ENCODE results near the gene MTX3. TPM values are rescaled to one million over a fixed set of nuclear protein-coding genes. Genes with fewer than 3 reads are reported as not detected.

The MTX3 gene
- total RNA-seq, 3 donors from 2014 or later (not counting 1 experiment from before 2014, with no cell fraction given), result 10.6 to 13.6 (median 10.9) TPM

DNA sequence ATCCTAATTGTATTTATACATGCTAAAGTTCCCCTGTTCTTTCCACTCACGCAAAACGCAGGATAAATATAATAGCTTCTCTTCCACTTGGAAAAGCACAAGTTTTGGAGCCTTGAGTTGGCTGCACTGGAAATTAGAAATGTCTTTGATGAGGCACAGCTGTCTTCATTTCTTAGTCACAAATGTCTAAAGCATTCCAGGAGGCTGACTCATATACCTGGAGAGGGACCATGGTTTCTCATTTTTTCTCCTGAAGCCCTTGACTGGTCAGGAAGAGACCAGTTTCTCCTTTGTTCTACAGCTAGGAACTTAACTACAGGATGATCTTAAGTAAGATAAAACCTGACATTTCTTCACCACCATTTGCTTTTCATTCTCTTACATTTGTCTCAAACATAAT lies 16.2 kb downstream of the MTX3 start:
- DNase-seq (no peak), ATAC-seq (no peak)
- Mint-ChIP-seq H3K9me3 (no peaks in the 10 kb centered on the region), H3K27ac (no peak overlapping the region), H3K4me3 (no peak overlapping the region), H3K36me3 (peaks cover 22% of the 10 kb centered on the region), H3K4me1 (no peaks in the 10 kb centered on the region), H3K27me3 (ENCODE audit: low read depth in 2 of 2) (peaks cover 0 to 9% of the 10 kb centered on the region in 2 donors)
- no peak overlapping the region for H3K27ac ChIP-seq (ENCODE audit: low read length)
- WGBS (ENCODE audit: insufficient coverage), result 96% methylated on average over 2 of the region's 2 CpGs
- H3K4me3 ChIP-seq (ENCODE audit: low read length), result no peak overlapping the region
- no peaks in the 10 kb centered on the region for H3K4me1 ChIP-seq (ENCODE audit: control insufficient read depth, insufficient read depth, low read length)
- no peaks in the 10 kb centered on the region for H3K9me3 ChIP-seq (ENCODE audit: control insufficient read depth, insufficient read depth, low read length)
- H3K36me3 ChIP-seq (ENCODE audit: control insufficient read depth, insufficient read depth, low read length), result peaks cover 23% of the 10 kb centered on the region
- intact Hi-C loops (cut with micrococcal nuclease), result no loop called here
- peaks cover 2% of the 10 kb centered on the region for H3K27me3 ChIP-seq (ENCODE audit: control insufficient read depth, insufficient read depth, low read length)
- TF ChIP-seq, protein P1, sequence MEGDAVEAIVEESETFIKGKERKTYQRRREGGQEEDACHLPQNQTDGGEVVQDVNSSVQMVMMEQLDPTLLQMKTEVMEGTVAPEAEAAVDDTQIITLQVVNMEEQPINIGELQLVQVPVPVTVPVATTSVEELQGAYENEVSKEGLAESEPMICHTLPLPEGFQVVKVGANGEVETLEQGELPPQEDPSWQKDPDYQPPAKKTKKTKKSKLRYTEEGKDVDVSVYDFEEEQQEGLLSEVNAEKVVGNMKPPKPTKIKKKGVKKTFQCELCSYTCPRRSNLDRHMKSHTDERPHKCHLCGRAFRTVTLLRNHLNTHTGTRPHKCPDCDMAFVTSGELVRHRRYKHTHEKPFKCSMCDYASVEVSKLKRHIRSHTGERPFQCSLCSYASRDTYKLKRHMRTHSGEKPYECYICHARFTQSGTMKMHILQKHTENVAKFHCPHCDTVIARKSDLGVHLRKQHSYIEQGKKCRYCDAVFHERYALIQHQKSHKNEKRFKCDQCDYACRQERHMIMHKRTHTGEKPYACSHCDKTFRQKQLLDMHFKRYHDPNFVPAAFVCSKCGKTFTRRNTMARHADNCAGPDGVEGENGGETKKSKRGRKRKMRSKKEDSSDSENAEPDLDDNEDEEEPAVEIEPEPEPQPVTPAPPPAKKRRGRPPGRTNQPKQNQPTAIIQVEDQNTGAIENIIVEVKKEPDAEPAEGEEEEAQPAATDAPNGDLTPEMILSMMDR (IDR thresholded peaks at IDR 0.05), result no peak

DNA sequence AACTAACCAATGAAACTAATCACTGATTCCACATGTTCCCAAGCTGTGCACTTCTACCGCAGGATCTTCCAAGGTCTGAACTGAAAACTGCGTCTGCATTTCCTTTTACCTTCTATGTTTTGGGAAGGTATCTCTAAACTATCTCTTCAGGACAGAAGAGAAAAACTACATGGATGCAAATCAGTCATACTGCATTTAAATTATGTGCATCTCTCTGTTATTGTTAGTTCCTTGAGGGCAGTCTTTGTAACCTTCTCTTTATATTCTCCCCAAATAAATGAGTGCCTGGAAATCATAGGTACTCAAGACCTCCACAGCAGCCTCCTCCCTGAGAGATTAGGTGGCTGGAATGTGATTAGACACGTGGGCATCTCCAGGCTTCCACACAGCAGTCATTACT lies 17.1 kb downstream of the MTX3 start:
- peaks cover 18% of the 10 kb centered on the region for H3K36me3 ChIP-seq (ENCODE audit: control insufficient read depth, insufficient read depth, low read length)
- Mint-ChIP-seq H3K27ac (no peak overlapping the region), H3K9me3 (no peaks in the 10 kb centered on the region), H3K36me3 (peaks cover 20% of the 10 kb centered on the region), H3K4me3 (no peak overlapping the region), H3K4me1 (no peaks in the 10 kb centered on the region), H3K27me3 (ENCODE audit: low read depth in 2 of 2) (peaks cover 0 to 9% of the 10 kb centered on the region in 2 donors)
- TF ChIP-seq, protein P1 (IDR thresholded peaks at IDR 0.05), result no peak
- intact Hi-C loops (cut with micrococcal nuclease), result no loop called here
- no peak for DNase-seq
- H3K27ac ChIP-seq (ENCODE audit: low read length), result no peak overlapping the region
- 83% methylated on average over 3 of the region's 3 CpGs for WGBS (ENCODE audit: insufficient coverage)
- H3K9me3 ChIP-seq (ENCODE audit: control insufficient read depth, insufficient read depth, low read length), result no peaks in the 10 kb centered on the region
- H3K4me3 ChIP-seq (ENCODE audit: low read length), result no peak overlapping the region
- peaks cover 2% of the 10 kb centered on the region for H3K27me3 ChIP-seq (ENCODE audit: control insufficient read depth, insufficient read depth, low read length)
- ATAC-seq, result no peak
- no peaks in the 10 kb centered on the region for H3K4me1 ChIP-seq (ENCODE audit: control insufficient read depth, insufficient read depth, low read length)

DNA sequence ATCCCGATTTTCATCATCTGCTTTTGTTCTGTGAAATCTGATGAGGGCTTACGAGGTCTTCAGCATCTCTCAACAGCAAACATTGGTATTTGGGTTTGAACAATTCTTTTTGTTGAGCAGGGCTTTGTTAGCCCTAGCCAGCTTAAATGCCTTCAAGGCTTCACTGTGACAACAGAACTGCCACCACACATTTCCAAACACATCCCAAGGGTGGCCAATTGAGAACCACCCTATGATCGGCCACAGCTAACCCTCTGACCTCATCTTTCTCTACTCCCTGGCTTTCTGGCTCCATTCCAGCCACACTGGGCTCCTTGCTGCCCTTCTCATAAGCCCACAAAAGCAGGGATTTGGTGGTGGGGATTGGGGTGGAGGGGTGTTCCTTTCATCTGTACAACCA lies 17.6 kb downstream of the MTX3 start:
- H3K27ac Mint-ChIP-seq, result no peak overlapping the region
- no peak for DNase-seq
- no peaks in the 10 kb centered on the region for H3K4me1 ChIP-seq (ENCODE audit: control insufficient read depth, insufficient read depth, low read length)
- TF ChIP-seq, protein P1 (IDR thresholded peaks at IDR 0.05), result no peak
- peaks cover 14% of the 10 kb centered on the region for H3K36me3 ChIP-seq (ENCODE audit: control insufficient read depth, insufficient read depth, low read length)
- H3K27me3 ChIP-seq (ENCODE audit: control insufficient read depth, insufficient read depth, low read length), result peaks cover 2% of the 10 kb centered on the region
- intact Hi-C loops (cut with micrococcal nuclease), result no loop called here
- no peak overlapping the region for H3K27ac ChIP-seq (ENCODE audit: low read length)
- peaks cover 16% of the 10 kb centered on the region for H3K36me3 Mint-ChIP-seq
- H3K4me1 Mint-ChIP-seq, result no peaks in the 10 kb centered on the region
- H3K4me3 ChIP-seq (ENCODE audit: low read length), result no peak overlapping the region
- H3K27me3 Mint-ChIP-seq (ENCODE audit: low read depth in 2 of 2), result peaks cover 0 to 9% of the 10 kb centered on the region in 2 donors
- no peak overlapping the region for H3K4me3 Mint-ChIP-seq
- H3K9me3 ChIP-seq (ENCODE audit: control insufficient read depth, insufficient read depth, low read length), result no peaks in the 10 kb centered on the region
- no peak for ATAC-seq
- WGBS (ENCODE audit: insufficient coverage), result 100% methylated on average over 3 of the region's 3 CpGs
- H3K9me3 Mint-ChIP-seq, result no peaks in the 10 kb centered on the region

DNA sequence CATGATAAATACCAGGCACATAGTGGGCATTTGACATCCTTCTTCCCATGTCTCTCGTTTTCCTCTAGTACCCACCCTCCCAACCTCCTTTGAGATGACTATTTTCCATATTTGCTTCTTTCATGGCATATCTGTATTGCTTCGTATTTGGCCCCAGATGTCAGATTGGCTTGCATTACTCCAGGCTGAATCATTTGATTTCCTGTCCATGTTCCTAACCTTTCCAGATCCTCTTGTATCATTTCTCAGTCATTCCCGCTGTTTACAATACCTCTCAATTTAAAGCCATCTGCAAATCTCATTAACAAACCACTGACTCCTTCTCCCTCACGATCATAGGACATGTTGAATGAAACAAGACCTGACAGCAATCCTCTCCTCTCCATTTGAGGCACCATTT lies 19.9 kb downstream of the MTX3 start:
- no peak for ATAC-seq
- no peak overlapping the region for H3K4me3 Mint-ChIP-seq
- Histone ChIP-seq H3K27me3 (ENCODE audit: control insufficient read depth, insufficient read depth, low read length) (peaks cover 2% of the 10 kb centered on the region), H3K9me3 (ENCODE audit: control insufficient read depth, insufficient read depth, low read length) (no peaks in the 10 kb centered on the region), H3K27ac (ENCODE audit: low read length) (no peak overlapping the region), H3K36me3 (ENCODE audit: control insufficient read depth, insufficient read depth, low read length) (peaks cover 3% of the 10 kb centered on the region), H3K4me3 (ENCODE audit: low read length) (no peak overlapping the region), H3K4me1 (ENCODE audit: control insufficient read depth, insufficient read depth, low read length) (no peaks in the 10 kb centered on the region)
- 87% methylated on average over 4 of the region's 4 CpGs for WGBS (ENCODE audit: insufficient coverage)
- TF ChIP-seq, protein P1 (IDR thresholded peaks at IDR 0.05), result no peak
- intact Hi-C loops (cut with micrococcal nuclease), result no loop called here
- H3K9me3 Mint-ChIP-seq, result no peaks in the 10 kb centered on the region
- no peaks in the 10 kb centered on the region for H3K36me3 Mint-ChIP-seq
- no peaks in the 10 kb centered on the region for H3K4me1 Mint-ChIP-seq
- H3K27me3 Mint-ChIP-seq (ENCODE audit: low read depth in 2 of 2), result peaks cover 18 to 19% of the 10 kb centered on the region in 2 donors
- no peak overlapping the region for H3K27ac Mint-ChIP-seq
- DNase-seq, result no peak

Measured in natural killer cell (primary cell).